D721Med (cell line): ENCODE measurements around the gene PJA1.

Experiments
- DNase-seq: peaks from one replicate; pipeline ENCODE4 v3.0.0; 2011; ENCODE audit warnings: low spot score; ENCODE audit not compliant: insufficient read length
- FAIRE-seq: peaks from 2 replicates; lab custom pipeline; 2011; peaks lifted over from hg19 to GRCh38; lab: Jason Lieb, UNC
- CTCF ChIP-seq: IDR thresholded peaks from 2 replicates; pipeline ENCODE4 v1.5.1; 2012; ENCODE audit warnings: mild to moderate bottlenecking, control low read depth; ENCODE audit not compliant: insufficient read depth; ENCODE audit errors: missing control alignments

PJA1 gene

GRCh38 chrX:69136546-69137331, 28.5 kb downstream of the PJA1 start:
- no peak for FAIRE-seq
- DNase-seq = no peak
- TF ChIP-seq CTCF = no peak

GRCh38 chrX:69133921-69134542, 31.2 kb downstream of the PJA1 start:
- no peak for FAIRE-seq
- TF ChIP-seq CTCF = peak; percentile 28
- DNase-seq = no peak

DNA sequence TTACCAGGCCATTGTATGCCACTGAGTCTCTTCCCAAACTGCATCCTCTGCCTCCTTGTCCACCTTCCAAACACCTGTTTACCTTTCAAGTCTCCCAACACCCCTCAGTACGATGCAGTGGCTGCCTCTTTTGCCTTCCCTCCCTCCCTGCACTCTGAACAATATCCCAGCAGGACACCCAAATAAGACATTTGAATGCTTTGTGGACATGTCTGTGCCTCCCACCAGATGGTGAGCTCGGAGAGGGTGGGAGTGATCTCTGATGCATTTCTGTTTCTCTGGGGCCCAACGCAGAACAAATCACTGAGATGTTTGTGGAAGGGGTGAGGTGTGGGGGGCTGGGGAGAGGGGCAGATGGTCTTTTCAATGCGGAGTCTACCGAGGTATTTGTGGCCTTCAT, 33.4 kb downstream of the PJA1 start:
- no peak for TF ChIP-seq CTCF
- no peak for FAIRE-seq
- DNase-seq = no peak

GRCh38 chrX:69130439-69130838, 34.8 kb downstream of the PJA1 start:
- FAIRE-seq (no peak), DNase-seq (no peak)
- no peak for TF ChIP-seq CTCF

- no peak for TF ChIP-seq CTCF
- FAIRE-seq (no peak), DNase-seq (no peak)
These were observed 36.7 kb downstream of the PJA1 start for GRCh38 chrX:69128588-69128987.

DNA sequence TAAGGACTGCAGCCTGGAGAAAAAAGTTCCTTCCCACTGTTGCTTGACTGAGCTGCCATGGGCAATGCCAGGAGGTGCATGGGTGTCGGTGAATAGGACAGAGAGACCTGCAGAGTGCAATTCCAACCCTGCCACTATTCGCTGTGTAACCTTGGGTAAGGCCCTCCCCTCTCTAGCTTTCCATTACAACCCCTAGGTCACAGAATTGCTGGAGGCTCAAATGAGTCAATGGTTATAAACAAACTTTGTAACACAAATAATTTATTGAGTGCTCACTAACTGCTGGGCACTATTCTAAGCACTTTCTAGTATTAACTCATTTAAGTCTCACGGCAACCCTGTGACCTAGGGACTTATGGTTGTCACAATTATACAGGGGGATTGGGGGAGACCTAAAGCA, 37.8 kb downstream of the PJA1 start:
- DNase-seq = no peak
- TF ChIP-seq CTCF = no peak
- FAIRE-seq = no peak

GRCh38 chrX:69126642-69127041, 38.6 kb downstream of the PJA1 start:
- FAIRE-seq (no peak), DNase-seq (no peak)
- TF ChIP-seq CTCF = no peak
